SJCRH30 (cell line): ENCODE results near the gene BRD1. TPM values are rescaled to one million over a fixed set of nuclear protein-coding genes. Genes with fewer than 3 reads are reported as not detected.
"Not testable (repeated sequence)": the region's sequence is repeated elsewhere in the genome, so short reads cannot be mapped to it uniquely, and the experiment has no call there.

Source experiments
- DNase-seq, 2 experiments: peaks; one replicate each; pipeline ENCODE4 v3.0.0-alpha.2; 2015 to 2020
- H3K27ac ChIP-seq: fragments of 250-450 bp; sonication (Bioruptor Pico); 2 replicates; pipeline ENCODE4 v1.5.1; 2020; ENCODE audit warnings: mild to moderate bottlenecking, moderate library complexity
- H3K27me3 ChIP-seq: fragments of 250-450 bp; sonication (Bioruptor Pico); 2 replicates; pipeline ENCODE4 v1.5.1; 2020; ENCODE audit warnings: mild to moderate bottlenecking, moderate library complexity
- H3K36me3 ChIP-seq: fragments of 250-450 bp; sonication (Bioruptor Pico); 2 replicates; pipeline ENCODE4 v1.5.1; 2020; ENCODE audit warnings: mild to moderate bottlenecking, moderate library complexity
- H3K4me1 ChIP-seq: fragments of 250-450 bp; sonication (Bioruptor Pico); 2 replicates; pipeline ENCODE4 v1.5.1; 2020; ENCODE audit warnings: mild to moderate bottlenecking, moderate library complexity
- H3K4me3 ChIP-seq: fragments of 250-450 bp; sonication (Bioruptor Pico); 2 replicates; pipeline ENCODE4 v1.5.1; 2020; ENCODE audit warnings: mild to moderate bottlenecking, moderate library complexity
- H3K9me3 ChIP-seq: fragments of 250-450 bp; sonication (Bioruptor Pico); replicated peaks from 2 replicates; pipeline ENCODE4 v1.5.1; 2020; ENCODE audit warnings: mild to moderate bottlenecking, moderate library complexity
- total RNA-seq: library from RNA; depleted of rRNA; stranded (reverse); fragments of >200 nt; shearing (Covaris generic); gene quantifications from 2 replicates; pipeline ENCODE4 v1.2.3, GENCODE V29; 2014

Gene BRD1
- total RNA-seq, 1 experiment from 2014 or later = 44.7 TPM

- Histone ChIP-seq H3K36me3 (peaks cover 18% of the 10 kb centered on the region), H3K4me1 (peaks cover 12% of the 10 kb centered on the region), H3K9me3 (0 out of 2 replicates have a peak, but pooled peaks cover 4% of the 10 kb centered on the region), H3K4me3 (no peak overlapping the region), H3K27me3 (no peaks in the 10 kb centered on the region), H3K27ac (no peak overlapping the region)
- no peak for DNase-seq
These were observed 31.2 kb upstream of the BRD1 start for GRCh38 chr22:49858827-49859226.

GRCh38 chr22:49856766-49857618 is 29.3 kb upstream of the BRD1 start:
- H3K27me3 ChIP-seq = no peaks in the 10 kb centered on the region
- H3K9me3 ChIP-seq = no peaks in the 10 kb centered on the region
- DNase-seq = no peak
- H3K27ac ChIP-seq = no peak overlapping the region
- H3K4me1 ChIP-seq = peaks cover 12% of the 10 kb centered on the region
- no peak overlapping the region for H3K4me3 ChIP-seq
- peaks cover 15% of the 10 kb centered on the region for H3K36me3 ChIP-seq

GRCh38 chr22:49856343-49856742 is 28.7 kb upstream of the BRD1 start:
- Histone ChIP-seq H3K36me3 (peaks cover 15% of the 10 kb centered on the region), H3K4me3 (no peak overlapping the region), H3K9me3 (no peaks in the 10 kb centered on the region), H3K27ac (no peak overlapping the region), H3K4me1 (peaks cover 12% of the 10 kb centered on the region), H3K27me3 (no peaks in the 10 kb centered on the region)
- DNase-seq = no peak

- Histone ChIP-seq H3K36me3 (peaks cover 14% of the 10 kb centered on the region), H3K27ac (no peak overlapping the region), H3K27me3 (no peaks in the 10 kb centered on the region), H3K4me1 (peaks cover 12% of the 10 kb centered on the region), H3K9me3 (no peaks in the 10 kb centered on the region), H3K4me3 (peak overlapping the region; percentile 97; the same call in 1 of the 2 replicates)
- DNase-seq = peak; percentile 27 to 57
These were observed 27.7 kb upstream of the BRD1 start for GRCh38 chr22:49855251-49855911.

- peaks cover 10% of the 10 kb centered on the region; the same call in 1 of the 2 replicates for H3K36me3 ChIP-seq
- peak; percentile 50 to 59 for DNase-seq
- peak overlapping the region; percentile 97 for H3K4me3 ChIP-seq
- no peaks in the 10 kb centered on the region for H3K27me3 ChIP-seq
- peaks cover 12% of the 10 kb centered on the region for H3K4me1 ChIP-seq
- H3K27ac ChIP-seq = peak overlapping the region; percentile 34
- no peaks in the 10 kb centered on the region for H3K9me3 ChIP-seq
These were observed 26.5 kb upstream of the BRD1 start for GRCh38 chr22:49853981-49854831.

GRCh38 chr22:49852898-49853894 is 25.5 kb upstream of the BRD1 start, which contains the start of gene ZBED4:
Gene ZBED4, plus strand, starts transcription at chr22:49853844. Its CDS starts 29,819 bp downstream, at chr22:49883663.
- no peaks in the 10 kb centered on the region for H3K9me3 ChIP-seq
- H3K4me1 ChIP-seq = peaks cover 12% of the 10 kb centered on the region
- H3K27ac ChIP-seq = peak within 1 kb of the TSS; percentile 86
- H3K36me3 ChIP-seq = peaks cover 8% of the 10 kb centered on the region; the same call in 1 of the 2 replicates
- H3K27me3 ChIP-seq = no peaks in the 10 kb centered on the region
- peak; percentile 99 to 100 for DNase-seq
- H3K4me3 ChIP-seq = peak within 1 kb of the TSS; percentile 97

- H3K9me3 ChIP-seq, H3K36me3 ChIP-seq, DNase-seq, H3K27me3 ChIP-seq: not testable (repeated sequence)
- H3K27ac ChIP-seq = peak overlapping the region; percentile 86
- peak overlapping the region; percentile 76 for H3K4me3 ChIP-seq
- peaks cover 12% of the 10 kb centered on the region for H3K4me1 ChIP-seq
These were observed 24.9 kb upstream of the BRD1 start for GRCh38 chr22:49852568-49852897.

- Histone ChIP-seq H3K27me3 (no peaks in the 10 kb centered on the region), H3K4me1 (peaks cover 12% of the 10 kb centered on the region), H3K9me3 (no peaks in the 10 kb centered on the region), H3K4me3 (no peak overlapping the region), H3K36me3 (no peaks in the 10 kb centered on the region), H3K27ac (no peak overlapping the region)
- DNase-seq = no peak
These were observed 23.5 kb upstream of the BRD1 start for GRCh38 chr22:49850959-49851802.

- no peak for DNase-seq
- H3K27me3 ChIP-seq = peaks cover 6% of the 10 kb centered on the region; the same call in 1 of the 2 replicates
These were observed 22.6 kb upstream of the BRD1 start for GRCh38 chr22:49850021-49850911.

GRCh38 chr22:49849161-49850020 is 21.7 kb upstream of the BRD1 start:
- no peak overlapping the region for H3K4me3 ChIP-seq
- H3K4me1 ChIP-seq = no peaks in the 10 kb centered on the region
- H3K9me3 ChIP-seq = no peaks in the 10 kb centered on the region
- peaks cover 7% of the 10 kb centered on the region; the same call in 1 of the 2 replicates for H3K27me3 ChIP-seq
- DNase-seq = no peak
- H3K36me3 ChIP-seq = no peaks in the 10 kb centered on the region
- no peak overlapping the region for H3K27ac ChIP-seq

More at GRCh38 chr22:49850021-49850911, 22.6 kb upstream of the BRD1 start:
- no peaks in the 10 kb centered on the region for H3K9me3 ChIP-seq
- no peak overlapping the region for H3K27ac ChIP-seq
- H3K36me3 ChIP-seq = no peaks in the 10 kb centered on the region
- no peak overlapping the region for H3K4me3 ChIP-seq
- H3K4me1 ChIP-seq = peaks cover 5% of the 10 kb centered on the region

GRCh38 chr22:49848690-49849160 is 21.1 kb upstream of the BRD1 start:
- Histone ChIP-seq H3K9me3 (no peaks in the 10 kb centered on the region), H3K36me3 (no peaks in the 10 kb centered on the region), H3K4me3 (no peak overlapping the region), H3K4me1 (no peaks in the 10 kb centered on the region), H3K27ac (no peak overlapping the region), H3K27me3 (peaks cover 7% of the 10 kb centered on the region; the same call in 1 of the 2 replicates)
- DNase-seq = no peak
